Psoas muscle (tissue), 8 donors: ENCODE data around the gene MYCBP2. TPM values are rescaled to one million over a fixed set of nuclear protein-coding genes. Genes with fewer than 3 reads are reported as not detected.
"Not testable (repeated sequence)": the region's sequence is repeated elsewhere in the genome, so short reads cannot be mapped to it uniquely, and the experiment has no call there.

Experiments used
- ATAC-seq, 4 donors: fragments of 200-7000 bp; cut with Tn5 transposase; one replicate each; pipeline ENCODE4 v1.9.1; 2020; ENCODE audit warnings: moderate library complexity in 3 of 4, mild to moderate bottlenecking in 2 of 4
- DNase-seq, 2 donors: peaks; one replicate each; pipeline ENCODE4 v3.0.0-alpha.2; 2020
- H3K27ac ChIP-seq: fragments of 200-600 bp; one replicate; pipeline ENCODE4 v1.8.0; 2022
- H3K27me3 ChIP-seq, 3 donors: fragments of 200-600 bp in 1 of 3; one replicate each; pipeline versions ENCODE4 v1.6.1 to v1.8.0; 2013 to 2022; ENCODE audit warnings: low read length in 2 of 3, mild to moderate bottlenecking in 2 of 3, moderate library complexity in 1 of 3; ENCODE audit not compliant: insufficient read depth in 3 of 3
- H3K36me3 ChIP-seq, 2 donors: fragments of 200-600 bp in 1 of 2; one replicate each; pipeline versions ENCODE4 v1.6.1 to v1.8.0; 2013 to 2022; ENCODE audit warnings: low read depth in 1 of 2, mild to moderate bottlenecking in 1 of 2, moderate library complexity in 1 of 2; ENCODE audit not compliant: insufficient read depth in 1 of 2
- H3K4me1 ChIP-seq: fragments of 200-600 bp; one replicate; pipeline ENCODE4 v1.8.0; 2022
- H3K4me3 ChIP-seq: fragments of 200-600 bp; one replicate; pipeline ENCODE4 v1.8.0; 2022; ENCODE audit warnings: mild to moderate bottlenecking
- H3K9me3 ChIP-seq: fragments of 200-600 bp; one replicate; pipeline ENCODE4 v1.8.0; 2022
- CTCF ChIP-seq: fragments of 200-600 bp; IDR thresholded peaks from one replicate; pipeline ENCODE4 v1.8.0; 2022; ENCODE audit warnings: antibody characterized with exemption
- WGBS, 3 donors: extraction: QIAGEN DNeasy Blood & Tissue Kit; methylation state at CpG; one replicate each; pipeline versions ENCODE4 v1.1.6 to v1.1.7; 2013; 5-methylcytosine and 5-hydroxymethylcytosine counted together
- intact Hi-C, 2 donors: fragments of 100-400 bp; cut with DNase I; formaldehyde crosslinking; loops; one replicate each; pipeline versions ENCODE4 v1.11.0 to v1.14.2; 2022
- polyA plus RNA-seq, 3 donors: library from polyadenylated mRNA; stranded (reverse); fragments of 200-250 nt; gene quantifications; one replicate each; pipeline ENCODE4 v1.2.3, GENCODE V29; 2013
- total RNA-seq, 4 donors: library from RNA; stranded (reverse); fragmentation: NEBNext Ultra II Directional in 2 of 4; extraction: Animal tissue kit (Norgen Biotek cat#: 25700) in 2 of 4; gene quantifications; one replicate each; pipeline versions ENCODE4 v1.2.1 to v1.2.4, GENCODE V29; 2021 to 2023
- donor health status: healthy with polysubstance abuse.
- donor health status: DM: no; HTN: no; CAD: no; lungs with moderate emphysema.
- donor health status: Bipolar disorder and iron deficiency.
- donor health status: healthy.
- donor health status: DM: yes; HTN: yes; CAD: no.
- donor health status: DM: no; HTN: no; CAD: no.
- donor health status: DM: no; HTN: no; CAD: no.
- donor health status: DM: yes; HTN: yes; CAD: no.

The MYCBP2 gene
- total and polyA plus RNA-seq, 7 donors, result 10.8 to 49.5 (median 35.5) TPM

- Histone ChIP-seq H3K27me3 (no peaks in the 10 kb centered on the region), H3K9me3 (no peaks in the 10 kb centered on the region), H3K4me3 (no peak overlapping the region), H3K36me3 (peaks cover 13 to 81% of the 10 kb centered on the region in 2 donors), H3K4me1 (peaks cover 9% of the 10 kb centered on the region), H3K27ac (no peak overlapping the region)
- WGBS, 3 donors, result 91 to 98% (median 98%) methylated on average over 2 of the region's 2 CpGs
- peak in 1 of 4 donors; percentile 65 for ATAC-seq
- DNase-seq, result no peak
- no peak for TF ChIP-seq CTCF
- intact Hi-C loops, result no loop called here
These were observed 317.9 kb downstream of the MYCBP2 start for GRCh38 chr13:77009011-77009410.

GRCh38 chr13:77008337-77008736 is 318.6 kb downstream of the MYCBP2 start:
- H3K4me3 ChIP-seq, intact Hi-C loops, H3K27me3 ChIP-seq, H3K9me3 ChIP-seq, H3K4me1 ChIP-seq, H3K27ac ChIP-seq, DNase-seq: not testable (repeated sequence)
- peaks cover 6 to 81% of the 10 kb centered on the region in 2 donors for H3K36me3 ChIP-seq
- 92 to 99% (median 95%) methylated on average over 4 of the region's 4 CpGs for WGBS, 3 donors
- peak in 1 of 4 donors; percentile 59 for ATAC-seq

GRCh38 chr13:77002590-77003190 is 324.2 kb downstream of the MYCBP2 start:
- peaks cover 7 to 65% of the 10 kb centered on the region in 2 donors for H3K36me3 ChIP-seq
- H3K9me3 ChIP-seq, result no peaks in the 10 kb centered on the region
- DNase-seq (no peak), ATAC-seq (peak in 3 of 4 donors; percentile 42 to 67 (median 46))
- no peaks in the 10 kb centered on the region for H3K27me3 ChIP-seq
- H3K4me1 ChIP-seq, result peaks cover 10% of the 10 kb centered on the region
- intact Hi-C loops, result no loop called here
- TF ChIP-seq CTCF, result peak; percentile 63
- H3K4me3 ChIP-seq, result no peak overlapping the region
- WGBS, 3 donors, result 57 to 70% (median 60%) methylated on average over 7 of the region's 7 CpGs
- H3K27ac ChIP-seq, result peak overlapping the region; percentile 34

- TF ChIP-seq CTCF, result no peak
- H3K27ac ChIP-seq, result peak overlapping the region; percentile 34
- H3K27me3 ChIP-seq, result no peaks in the 10 kb centered on the region
- no peaks in the 10 kb centered on the region for H3K9me3 ChIP-seq
- H3K4me3 ChIP-seq, result no peak overlapping the region
- H3K36me3 ChIP-seq, result peaks cover 7 to 65% of the 10 kb centered on the region in 2 donors
- 46 to 60% (median 47%) methylated on average over 4 of the region's 4 CpGs for WGBS, 3 donors
- intact Hi-C loops, result no loop called here
- DNase-seq, result no peak
- ATAC-seq, result peak in 2 of 4 donors; percentile 25 to 42
- H3K4me1 ChIP-seq, result peaks cover 10% of the 10 kb centered on the region
These were observed 324.8 kb downstream of the MYCBP2 start for GRCh38 chr13:77001963-77002587.

- intact Hi-C loops, result no loop called here
- Histone ChIP-seq H3K27ac (no peak overlapping the region), H3K4me1 (peaks cover 6% of the 10 kb centered on the region), H3K9me3 (no peaks in the 10 kb centered on the region), H3K36me3 (peaks cover 10 to 65% of the 10 kb centered on the region in 2 donors), H3K27me3 (no peaks in the 10 kb centered on the region), H3K4me3 (no peak overlapping the region)
- ATAC-seq (peak in 1 of 4 donors; percentile 37), DNase-seq (no peak)
- TF ChIP-seq CTCF, result no peak
- WGBS, 3 donors, result 71 to 77% (median 73%) methylated on average over 4 of the region's 4 CpGs
These were observed 325.4 kb downstream of the MYCBP2 start for GRCh38 chr13:77001540-77001939.
